C4-2B (cell line): ENCODE results near the gene CFAP54.
"Not testable (repeated sequence)": the region's sequence is repeated elsewhere in the genome, so short reads cannot be mapped to it uniquely, and the experiment has no call there.

ENCODE experiments used
- H3K27ac ChIP-seq: fragments of 450-650 bp; 2 replicates; pipeline ENCODE4 v1.5.1; 2017
- CTCF ChIP-seq: fragments of 450-650 bp; conservative IDR thresholded peaks from 2 replicates; pipeline ENCODE4 v1.5.1; 2017; ENCODE audit warnings: mild to moderate bottlenecking
- ZFX ChIP-seq: fragments of 450-650 bp; IDR thresholded peaks from 2 replicates; pipeline ENCODE4 v1.6.1; 2017

CFAP54 gene

GRCh38 chr12:96448300-96448699, 41.1 kb upstream of the CFAP54 start:
- TF ChIP-seq ZFX, result no peak
- TF ChIP-seq CTCF, result no peak
- peak overlapping the region; percentile 49; the same call in 1 of the 2 replicates for H3K27ac ChIP-seq

GRCh38 chr12:96452261-96452922, 37.0 kb upstream of the CFAP54 start:
- TF ChIP-seq CTCF (no peak), ZFX (no peak)
- H3K27ac ChIP-seq, result no peak overlapping the region

- TF ChIP-seq CTCF (no peak), ZFX (no peak)
- no peak overlapping the region for H3K27ac ChIP-seq
Observed at GRCh38 chr12:96454396-96454795, 35.0 kb upstream of the CFAP54 start.

- no peak overlapping the region for H3K27ac ChIP-seq
- TF ChIP-seq ZFX, result no peak
Observed at GRCh38 chr12:96456265-96456974, 33.0 kb upstream of the CFAP54 start.

GRCh38 chr12:96457191-96457930, 32.0 kb upstream of the CFAP54 start:
- no peak for TF ChIP-seq ZFX
- no peak for TF ChIP-seq CTCF
- no peak overlapping the region for H3K27ac ChIP-seq

- not testable (repeated sequence) for H3K27ac ChIP-seq
Observed at GRCh38 chr12:96459281-96459680, 30.1 kb upstream of the CFAP54 start.

GRCh38 chr12:96462571-96463280, 26.7 kb upstream of the CFAP54 start:
- TF ChIP-seq ZFX (no peak), CTCF (no peak)
- no peak overlapping the region for H3K27ac ChIP-seq

DNA sequence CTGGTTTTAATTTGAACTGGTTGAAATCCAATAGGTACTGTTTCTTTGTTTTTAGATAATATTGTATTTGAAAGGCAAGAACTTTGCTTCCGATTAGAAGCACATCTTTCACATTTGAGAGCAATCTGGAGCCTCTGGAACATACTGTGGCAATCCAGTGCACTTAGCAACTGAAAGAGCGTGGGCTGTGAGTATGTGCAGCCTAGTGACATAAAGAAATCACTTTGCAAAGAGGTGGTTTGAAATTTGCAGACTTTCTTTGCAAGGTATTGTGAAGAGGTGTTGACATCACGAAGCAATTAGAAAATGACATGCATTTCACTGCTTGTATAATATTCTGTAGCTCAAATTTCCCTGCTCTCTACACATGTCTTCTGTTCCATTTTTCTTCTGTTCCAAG, 23.5 kb upstream of the CFAP54 start:
- no peak overlapping the region for H3K27ac ChIP-seq

More for the DNA sequence above, 23.5 kb upstream of the CFAP54 start:
- TF ChIP-seq ZFX (no peak), CTCF (no peak)
